ENCODE results near the gene SSBP2.
"Not testable (repeated sequence)": the region's sequence is repeated elsewhere in the genome, so short reads cannot be mapped to it uniquely, and the experiment has no call there.

The SSBP2 gene

DNA sequence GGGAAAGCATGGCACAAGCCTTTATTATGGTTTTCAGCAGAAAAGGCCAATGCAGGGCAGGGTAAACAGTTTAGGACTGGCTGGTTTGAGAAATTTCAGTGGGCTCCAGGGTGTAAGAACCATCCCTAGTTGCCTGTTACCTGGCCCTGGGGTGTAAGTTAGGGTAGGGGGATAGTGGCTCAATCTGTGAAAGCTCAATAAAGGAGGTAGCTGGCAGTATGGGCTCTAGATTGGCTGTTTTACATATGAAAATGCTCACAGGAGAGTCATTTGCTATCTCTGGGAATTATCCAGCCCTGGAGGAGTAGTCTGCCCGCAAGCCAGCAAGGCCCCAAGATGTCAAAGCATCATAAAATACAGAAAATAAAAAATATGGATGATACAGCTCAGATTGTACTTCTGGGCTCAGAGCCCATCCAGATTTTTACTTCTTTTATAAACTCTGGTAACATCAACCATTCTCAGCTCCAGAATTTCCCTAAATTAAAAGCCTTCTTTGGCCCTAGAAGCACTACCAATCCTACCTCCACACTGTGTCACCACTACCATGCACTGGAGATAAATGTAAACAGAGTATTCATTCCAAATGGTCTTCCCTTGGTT lies 31.1 kb downstream of the SSBP2 start:
- Histone ChIP-seq H3K36me3 (ENCODE audit: control insufficient read depth in 2 of 2, insufficient read depth in 2 of 2, low read length in 2 of 2) (no peaks in the 10 kb centered on the region), H3K9me3 (ENCODE audit: control insufficient read depth in 2 of 2, low read length in 2 of 2) (no peaks in the 10 kb centered on the region), H3K27me3 (ENCODE audit: control insufficient read depth in 2 of 2, insufficient read depth in 2 of 2, low read length in 2 of 2) (no peaks in the 10 kb centered on the region), H3K4me1 (ENCODE audit: control insufficient read depth in 2 of 2, insufficient read depth in 2 of 2, low read length in 2 of 2) (peaks cover 0 to 4% of the 10 kb centered on the region in 2 donors), H3K27ac (ENCODE audit: low read depth in 2 of 2, low read length in 2 of 2) (no peak overlapping the region), H3K9ac (ENCODE audit: low read depth in 1 of 2, low read length in 2 of 2) (no peak overlapping the region), H3K4me3 (ENCODE audit: low read length in 2 of 2) (no peak overlapping the region)

GRCh38 chr5:81718300-81718699 lies 32.6 kb downstream of the SSBP2 start:
- Histone ChIP-seq H3K9me3 (ENCODE audit: control insufficient read depth in 2 of 2, low read length in 2 of 2) (no peaks in the 10 kb centered on the region), H3K27ac (ENCODE audit: low read depth in 2 of 2, low read length in 2 of 2) (no peak overlapping the region), H3K9ac (ENCODE audit: low read depth in 1 of 2, low read length in 2 of 2) (no peak overlapping the region), H3K4me3 (ENCODE audit: low read length in 2 of 2) (no peak overlapping the region), H3K4me1 (ENCODE audit: control insufficient read depth in 2 of 2, insufficient read depth in 2 of 2, low read length in 2 of 2) (peaks cover 0 to 4% of the 10 kb centered on the region in 2 donors), H3K36me3 (ENCODE audit: control insufficient read depth in 2 of 2, insufficient read depth in 2 of 2, low read length in 2 of 2) (no peaks in the 10 kb centered on the region), H3K27me3 (ENCODE audit: control insufficient read depth in 2 of 2, insufficient read depth in 2 of 2, low read length in 2 of 2) (no peaks in the 10 kb centered on the region)

DNA sequence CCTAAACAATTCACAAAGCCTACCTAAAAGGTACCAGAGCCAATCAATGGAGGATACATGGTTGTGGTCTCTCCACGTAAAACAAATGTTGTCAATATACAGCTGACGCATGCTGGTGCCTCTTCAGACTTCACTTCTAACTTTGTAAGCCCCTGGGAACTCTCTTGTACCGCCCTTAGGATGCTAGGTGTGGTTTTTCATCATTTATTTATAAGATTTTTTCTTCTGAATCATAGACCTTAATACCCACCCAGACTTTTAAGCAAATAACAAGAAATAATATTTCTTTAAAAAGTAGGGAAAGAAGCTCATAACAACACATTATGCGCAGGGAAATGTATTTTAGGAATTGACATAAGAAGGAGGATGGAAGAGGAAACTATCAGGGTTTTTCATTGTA lies 33.0 kb downstream of the SSBP2 start:
- no peaks in the 10 kb centered on the region for H3K36me3 ChIP-seq (ENCODE audit: control insufficient read depth in 2 of 2, insufficient read depth in 2 of 2, low read length in 2 of 2)
- no peaks in the 10 kb centered on the region for H3K27me3 ChIP-seq (ENCODE audit: control insufficient read depth in 2 of 2, insufficient read depth in 2 of 2, low read length in 2 of 2)
- peaks cover 0 to 4% of the 10 kb centered on the region in 2 donors for H3K4me1 ChIP-seq (ENCODE audit: control insufficient read depth in 2 of 2, insufficient read depth in 2 of 2, low read length in 2 of 2)
- no peaks in the 10 kb centered on the region for H3K9me3 ChIP-seq (ENCODE audit: control insufficient read depth in 2 of 2, low read length in 2 of 2)
- H3K9ac ChIP-seq (ENCODE audit: low read depth in 1 of 2, low read length in 2 of 2) = no peak overlapping the region
- H3K4me3 ChIP-seq (ENCODE audit: low read length in 2 of 2) = no peak overlapping the region
- H3K27ac ChIP-seq (ENCODE audit: low read depth in 2 of 2, low read length in 2 of 2) = no peak overlapping the region

DNA sequence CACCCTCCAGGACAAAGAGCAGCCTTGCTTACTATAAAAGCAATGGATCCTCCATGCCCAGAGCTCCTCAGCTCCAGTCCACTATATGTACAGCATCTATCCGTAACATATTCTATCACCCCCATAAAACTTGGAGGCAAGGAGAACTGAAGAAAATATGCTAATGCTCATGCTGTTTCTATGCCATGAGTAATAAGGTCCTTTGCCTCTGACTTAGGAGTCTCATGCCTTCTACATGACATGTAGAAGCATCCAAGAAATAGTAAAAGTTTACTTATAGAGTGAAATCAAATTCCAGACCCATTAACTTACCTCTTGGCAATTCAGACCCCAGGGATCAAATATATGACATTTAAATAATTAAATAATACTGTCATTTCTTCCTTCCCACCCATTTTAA lies 33.7 kb downstream of the SSBP2 start:
- H3K4me1 ChIP-seq (ENCODE audit: control insufficient read depth in 2 of 2, insufficient read depth in 2 of 2, low read length in 2 of 2) = peaks cover 0 to 4% of the 10 kb centered on the region in 2 donors

GRCh38 chr5:81714076-81714475 lies 36.8 kb downstream of the SSBP2 start:
- not testable (repeated sequence) for H3K36me3 ChIP-seq (ENCODE audit: control insufficient read depth in 2 of 2, insufficient read depth in 2 of 2, low read length in 2 of 2); H3K9ac ChIP-seq (ENCODE audit: low read depth in 1 of 2, low read length in 2 of 2); H3K27ac ChIP-seq (ENCODE audit: low read depth in 2 of 2, low read length in 2 of 2); H3K4me3 ChIP-seq (ENCODE audit: low read length in 2 of 2); H3K9me3 ChIP-seq (ENCODE audit: control insufficient read depth in 2 of 2, low read length in 2 of 2); H3K27me3 ChIP-seq (ENCODE audit: control insufficient read depth in 2 of 2, insufficient read depth in 2 of 2, low read length in 2 of 2); H3K4me1 ChIP-seq (ENCODE audit: control insufficient read depth in 2 of 2, insufficient read depth in 2 of 2, low read length in 2 of 2)

More for the DNA sequence above, 33.7 kb downstream of the SSBP2 start:
- Histone ChIP-seq H3K27me3 (ENCODE audit: control insufficient read depth in 2 of 2, insufficient read depth in 2 of 2, low read length in 2 of 2) (no peaks in the 10 kb centered on the region), H3K9me3 (ENCODE audit: control insufficient read depth in 2 of 2, low read length in 2 of 2) (no peaks in the 10 kb centered on the region), H3K9ac (ENCODE audit: low read depth in 1 of 2, low read length in 2 of 2) (no peak overlapping the region), H3K36me3 (ENCODE audit: control insufficient read depth in 2 of 2, insufficient read depth in 2 of 2, low read length in 2 of 2) (no peaks in the 10 kb centered on the region), H3K27ac (ENCODE audit: low read depth in 2 of 2, low read length in 2 of 2) (no peak overlapping the region), H3K4me3 (ENCODE audit: low read length in 2 of 2) (no peak overlapping the region)

GRCh38 chr5:81708889-81709288 lies 42.0 kb downstream of the SSBP2 start:
- Histone ChIP-seq H3K27me3 (ENCODE audit: control insufficient read depth in 2 of 2, insufficient read depth in 2 of 2, low read length in 2 of 2) (no peaks in the 10 kb centered on the region), H3K27ac (ENCODE audit: low read depth in 2 of 2, low read length in 2 of 2) (no peak overlapping the region), H3K36me3 (ENCODE audit: control insufficient read depth in 2 of 2, insufficient read depth in 2 of 2, low read length in 2 of 2) (no peaks in the 10 kb centered on the region), H3K4me3 (ENCODE audit: low read length in 2 of 2) (no peak overlapping the region), H3K9ac (ENCODE audit: low read depth in 1 of 2, low read length in 2 of 2) (no peak overlapping the region), H3K9me3 (ENCODE audit: control insufficient read depth in 2 of 2, low read length in 2 of 2) (no peaks in the 10 kb centered on the region), H3K4me1 (ENCODE audit: control insufficient read depth in 2 of 2, insufficient read depth in 2 of 2, low read length in 2 of 2) (no peaks in the 10 kb centered on the region)

- H3K27ac ChIP-seq (ENCODE audit: low read depth in 2 of 2, low read length in 2 of 2) = no peak overlapping the region
- H3K36me3 ChIP-seq (ENCODE audit: control insufficient read depth in 2 of 2, insufficient read depth in 2 of 2, low read length in 2 of 2) = no peaks in the 10 kb centered on the region
- H3K9ac ChIP-seq (ENCODE audit: low read depth in 1 of 2, low read length in 2 of 2) = no peak overlapping the region
- H3K27me3 ChIP-seq (ENCODE audit: control insufficient read depth in 2 of 2, insufficient read depth in 2 of 2, low read length in 2 of 2) = no peaks in the 10 kb centered on the region
- H3K4me3 ChIP-seq (ENCODE audit: low read length in 2 of 2) = no peak overlapping the region
- H3K9me3 ChIP-seq (ENCODE audit: control insufficient read depth in 2 of 2, low read length in 2 of 2) = peaks cover 0 to 10% of the 10 kb centered on the region in 2 donors
- no peaks in the 10 kb centered on the region for H3K4me1 ChIP-seq (ENCODE audit: control insufficient read depth in 2 of 2, insufficient read depth in 2 of 2, low read length in 2 of 2)
Measured at GRCh38 chr5:81703840-81704239, 47.1 kb downstream of the SSBP2 start.

DNA sequence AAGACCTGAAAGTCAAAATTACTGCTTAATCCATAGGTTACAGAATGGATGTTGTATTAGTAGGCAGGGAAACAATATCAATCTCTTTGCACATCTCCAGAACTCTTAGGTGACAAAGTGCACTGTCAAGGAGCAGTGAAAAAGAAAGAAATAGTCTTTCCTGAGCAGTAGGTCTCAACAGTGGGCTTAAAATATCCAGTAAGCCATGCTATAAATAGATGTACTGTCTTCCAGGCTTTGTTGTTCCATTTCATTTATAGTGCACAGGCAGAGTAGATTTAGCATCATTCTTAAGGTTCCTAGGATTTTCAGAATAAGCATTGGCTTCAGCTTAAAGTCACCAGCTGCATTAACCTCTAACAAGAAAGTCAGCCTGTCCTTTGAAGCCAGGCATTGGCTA lies 50.7 kb downstream of the SSBP2 start:
- H3K36me3 ChIP-seq (ENCODE audit: control insufficient read depth in 2 of 2, insufficient read depth in 2 of 2, low read length in 2 of 2) = no peaks in the 10 kb centered on the region
- no peaks in the 10 kb centered on the region for H3K27me3 ChIP-seq (ENCODE audit: control insufficient read depth in 2 of 2, insufficient read depth in 2 of 2, low read length in 2 of 2)
- H3K4me1 ChIP-seq (ENCODE audit: control insufficient read depth in 2 of 2, insufficient read depth in 2 of 2, low read length in 2 of 2) = no peaks in the 10 kb centered on the region
- no peak overlapping the region for H3K4me3 ChIP-seq (ENCODE audit: low read length in 2 of 2)
- H3K9me3 ChIP-seq (ENCODE audit: control insufficient read depth in 2 of 2, low read length in 2 of 2) = peaks cover 0 to 10% of the 10 kb centered on the region in 2 donors
- no peak overlapping the region for H3K9ac ChIP-seq (ENCODE audit: low read depth in 1 of 2, low read length in 2 of 2)
- no peak overlapping the region for H3K27ac ChIP-seq (ENCODE audit: low read depth in 2 of 2, low read length in 2 of 2)

DNA sequence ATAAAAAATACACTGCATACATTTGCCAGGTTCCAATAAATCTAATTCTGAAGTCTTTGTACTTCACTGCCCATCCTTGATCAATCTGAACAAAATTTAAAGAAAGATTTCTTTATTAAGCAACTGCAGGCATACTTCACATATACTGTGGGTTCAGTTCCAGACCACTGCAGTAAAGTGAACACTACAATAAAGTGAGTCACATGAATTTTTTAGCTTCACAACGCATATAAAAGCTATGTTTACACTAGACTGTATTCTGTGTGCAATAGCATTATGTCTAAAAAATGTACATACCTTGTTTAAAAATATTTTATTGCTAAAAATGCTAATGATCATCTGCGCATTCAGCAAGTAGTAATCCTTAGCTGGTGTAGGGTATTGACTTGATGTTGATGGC lies 52.1 kb downstream of the SSBP2 start:
- Histone ChIP-seq H3K9ac (ENCODE audit: low read depth in 1 of 2, low read length in 2 of 2) (no peak overlapping the region), H3K36me3 (ENCODE audit: control insufficient read depth in 2 of 2, insufficient read depth in 2 of 2, low read length in 2 of 2) (no peaks in the 10 kb centered on the region), H3K4me3 (ENCODE audit: low read length in 2 of 2) (no peak overlapping the region), H3K27ac (ENCODE audit: low read depth in 2 of 2, low read length in 2 of 2) (no peak overlapping the region), H3K4me1 (ENCODE audit: control insufficient read depth in 2 of 2, insufficient read depth in 2 of 2, low read length in 2 of 2) (no peaks in the 10 kb centered on the region), H3K9me3 (ENCODE audit: control insufficient read depth in 2 of 2, low read length in 2 of 2) (peaks cover 0 to 10% of the 10 kb centered on the region in 2 donors), H3K27me3 (ENCODE audit: control insufficient read depth in 2 of 2, insufficient read depth in 2 of 2, low read length in 2 of 2) (no peaks in the 10 kb centered on the region)

DNA sequence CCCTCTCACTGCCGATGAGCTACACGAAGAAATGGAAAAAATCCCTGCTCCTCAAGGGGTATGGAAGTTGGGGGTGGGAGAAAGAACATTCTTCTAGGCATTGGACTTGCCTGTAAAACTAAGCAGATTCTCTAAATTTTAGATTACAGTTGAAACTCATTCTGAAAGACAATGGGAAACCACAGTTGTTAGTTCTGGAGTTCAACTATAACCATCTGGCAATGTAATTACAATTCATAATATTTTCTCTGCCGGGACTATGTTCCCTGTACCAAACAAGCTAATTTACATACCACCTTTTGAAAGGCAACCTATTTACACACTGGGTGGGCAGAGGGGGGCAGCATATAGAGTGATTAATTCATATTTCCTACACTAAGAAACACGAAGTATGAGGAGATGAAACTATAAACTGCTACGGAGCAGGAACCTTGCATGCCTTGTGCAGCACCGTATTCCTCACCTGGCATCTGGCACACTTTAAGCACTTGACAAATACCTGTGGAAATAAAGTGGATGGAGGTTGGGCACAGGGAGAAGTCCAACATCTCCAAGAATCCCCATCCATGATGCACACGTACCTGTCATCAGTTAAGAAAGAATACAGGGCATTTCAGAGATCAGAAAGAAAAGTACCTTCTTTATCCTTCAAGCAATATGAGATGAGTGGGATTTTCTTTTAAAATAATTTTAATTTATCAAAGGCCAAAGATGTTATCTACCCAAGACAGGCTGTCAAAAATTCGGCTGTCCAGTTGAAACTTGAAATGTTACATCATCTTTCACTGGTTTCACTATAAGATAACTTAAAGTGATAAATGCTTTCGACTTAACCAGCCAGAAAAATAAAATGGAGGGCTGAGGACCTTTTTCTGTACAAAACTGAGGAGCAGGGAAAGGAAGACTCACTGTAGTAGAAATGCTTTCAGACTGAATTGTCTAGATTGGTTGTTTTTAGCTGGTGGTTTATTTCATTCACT lies 54.2 kb downstream of the SSBP2 start:
- Histone ChIP-seq H3K27ac (ENCODE audit: low read depth in 2 of 2, low read length in 2 of 2) (no peak overlapping the region), H3K4me1 (ENCODE audit: control insufficient read depth in 2 of 2, insufficient read depth in 2 of 2, low read length in 2 of 2) (no peaks in the 10 kb centered on the region), H3K9ac (ENCODE audit: low read depth in 1 of 2, low read length in 2 of 2) (no peak overlapping the region), H3K9me3 (ENCODE audit: control insufficient read depth in 2 of 2, low read length in 2 of 2) (peaks cover 0 to 10% of the 10 kb centered on the region in 2 donors), H3K36me3 (ENCODE audit: control insufficient read depth in 2 of 2, insufficient read depth in 2 of 2, low read length in 2 of 2) (no peaks in the 10 kb centered on the region), H3K4me3 (ENCODE audit: low read length in 2 of 2) (no peak overlapping the region), H3K27me3 (ENCODE audit: control insufficient read depth in 2 of 2, insufficient read depth in 2 of 2, low read length in 2 of 2) (no peaks in the 10 kb centered on the region)
